Caco-2 (cell line): ENCODE measurements around the gene ATP8A1. TPM values are rescaled to one million over a fixed set of nuclear protein-coding genes. Genes with fewer than 3 reads are reported as not detected.

Experiments used
- BruUV-seq: library from RNA; stranded (reverse); fragments of 400-500 nt; replicated peaks from 2 replicates; lab custom pipeline; 2021; lab: Mats Ljungman, UMichigan
- CTCF ChIA-PET: fragments of 300-600 bp; sonication (Branson Sonifier 250); formaldehyde crosslinking; loops from one replicate; lab custom pipeline; 2022; ENCODE audit warnings: antibody characterized with exemption; lab: Charles Lee
- POLR2A ChIA-PET: fragments of 300-600 bp; sonication (Branson Sonifier 250); formaldehyde crosslinking; loops from one replicate; lab custom pipeline; 2022; ENCODE audit warnings: antibody characterized with exemption; lab: Charles Lee
- DNase-seq, 2 experiments: peaks; one replicate each; pipeline versions ENCODE4 v3.0.0 to v3.0.0-alpha.2; 2020 to 2022
- H3K27me3 ChIP-seq: replicated peaks from 2 replicates; pipeline ENCODE4 v1.6.0; 2011; ENCODE audit warnings: low read length; ENCODE audit not compliant: control insufficient read depth, insufficient read depth
- H3K36me3 ChIP-seq: 2 replicates; pipeline ENCODE4 v1.5.1; 2011; ENCODE audit warnings: low read length; ENCODE audit not compliant: control insufficient read depth, insufficient read depth
- H3K4me1 ChIP-seq: fragments of 250-450 bp; sonication (Bioruptor Pico); 2 replicates; pipeline ENCODE4 v1.5.1; 2020; ENCODE audit warnings: mild to moderate bottlenecking
- H3K4me3 ChIP-seq: 2 replicates; pipeline ENCODE4 v1.5.1; 2011; ENCODE audit warnings: low read depth, mild to moderate bottlenecking, control low read depth, low read length
- H3K9me3 ChIP-seq: fragments of 250-450 bp; sonication (Bioruptor Pico); 2 replicates; pipeline ENCODE4 v1.5.1; 2020; ENCODE audit warnings: mild to moderate bottlenecking, moderate library complexity
- H3K27ac Mint-ChIP-seq: one replicate; pipeline ENCODE4 v1.8.0; 2022; ENCODE audit warnings: mixed read lengths; ENCODE audit not compliant: unreplicated experiment
- H3K27me3 Mint-ChIP-seq: one replicate; pipeline ENCODE4 v1.8.0; 2022; ENCODE audit warnings: mixed read lengths; ENCODE audit not compliant: insufficient read depth, unreplicated experiment
- H3K36me3 Mint-ChIP-seq: one replicate; pipeline ENCODE4 v1.8.0; 2022; ENCODE audit warnings: mild to moderate bottlenecking, mixed read lengths; ENCODE audit not compliant: insufficient read depth, unreplicated experiment
- H3K4me1 Mint-ChIP-seq: one replicate; pipeline ENCODE4 v1.8.0; 2022; ENCODE audit warnings: low read depth, mixed read lengths; ENCODE audit not compliant: unreplicated experiment
- H3K4me3 Mint-ChIP-seq: one replicate; pipeline ENCODE4 v1.8.0; 2022; ENCODE audit warnings: mild to moderate bottlenecking, moderate library complexity, mixed read lengths; ENCODE audit not compliant: unreplicated experiment
- H3K9me3 Mint-ChIP-seq: one replicate; pipeline ENCODE4 v1.8.0; 2022; ENCODE audit warnings: mixed read lengths; ENCODE audit not compliant: unreplicated experiment
- CTCF ChIP-seq, 2 experiments: fragments of 200-600 bp in 1 of 2; IDR thresholded peaks; 1 replicate in 1 of 2; 2 replicates in 1 of 2; pipeline versions ENCODE4 v1.5.1 to v1.8.0; 2011 to 2022; ENCODE audit warnings: antibody characterized with exemption in 1 of 2, control low read depth in 1 of 2, inconsistent platforms in 1 of 2, low read depth in 1 of 2, low read length in 1 of 2, mild to moderate bottlenecking in 1 of 2, moderate library complexity in 1 of 2; ENCODE audit not compliant: insufficient read depth in 1 of 2, severe bottlenecking in 1 of 2, unreplicated experiment in 1 of 2
- intact Hi-C: fragments of 100-400 bp; cut with micrococcal nuclease; formaldehyde crosslinking; loops from one replicate; pipeline ENCODE4 v1.10.0; 2022; ENCODE audit not compliant: unreplicated experiment
- total RNA-seq: library from RNA; stranded (reverse); gene quantifications from 2 replicates; pipeline ENCODE4 v1.2.3, GENCODE V29; 2022

Gene ATP8A1
- total RNA-seq, 1 experiment from 2014 or later: 9.3 TPM

GRCh38 chr4:42649870-42650269 lies 7.0 kb downstream of the ATP8A1 start:
- ChIA-PET CTCF (no interaction called here), POLR2A (no interaction called here)
- no peak for DNase-seq

GRCh38 chr4:42646999-42647541 lies 9.8 kb downstream of the ATP8A1 start:
- no peaks in the 10 kb centered on the region for H3K9me3 ChIP-seq
- H3K4me1 ChIP-seq: peaks cover 15% of the 10 kb centered on the region
- H3K9me3 Mint-ChIP-seq: peaks cover 9% of the 10 kb centered on the region
- ChIA-PET POLR2A (no interaction called here), CTCF (no interaction called here)
- DNase-seq: no peak
- no peaks in the 10 kb centered on the region for H3K27me3 Mint-ChIP-seq
- H3K27me3 ChIP-seq: no peaks in the 10 kb centered on the region
- H3K4me3 ChIP-seq: no peak overlapping the region
- H3K4me1 Mint-ChIP-seq: peaks cover 6% of the 10 kb centered on the region
- H3K27ac Mint-ChIP-seq: no peak overlapping the region
- no peaks in the 10 kb centered on the region for H3K36me3 ChIP-seq
- intact Hi-C loops: no loop called here
- H3K36me3 Mint-ChIP-seq: no peaks in the 10 kb centered on the region
- H3K4me3 Mint-ChIP-seq: no peak overlapping the region
- no peak for TF ChIP-seq CTCF (IDR thresholded peaks at IDR 0.05; ENCODE audit: insufficient read depth in 1 of 2, low read depth in 1 of 2, low read length in 1 of 2, severe bottlenecking in 1 of 2, unreplicated experiment in 1 of 2)
- no TSS peak for BruUV-seq

More at GRCh38 chr4:42649870-42650269, 7.0 kb downstream of the ATP8A1 start:
- no peak overlapping the region for H3K4me3 Mint-ChIP-seq
- BruUV-seq: no TSS peak
- H3K36me3 Mint-ChIP-seq: peaks cover 4% of the 10 kb centered on the region
- peaks cover 13% of the 10 kb centered on the region; the same call in 1 of the 2 replicates for H3K4me1 ChIP-seq
- no peak overlapping the region for H3K4me3 ChIP-seq
- peaks cover 21% of the 10 kb centered on the region for H3K4me1 Mint-ChIP-seq
- no peaks in the 10 kb centered on the region for H3K27me3 ChIP-seq
- intact Hi-C loops: no loop called here
- H3K27me3 Mint-ChIP-seq: no peaks in the 10 kb centered on the region
- no peaks in the 10 kb centered on the region for H3K9me3 ChIP-seq
- peaks cover 24% of the 10 kb centered on the region for H3K9me3 Mint-ChIP-seq
- no peak overlapping the region for H3K27ac Mint-ChIP-seq
- no peaks in the 10 kb centered on the region for H3K36me3 ChIP-seq
- TF ChIP-seq CTCF (IDR thresholded peaks at IDR 0.05; ENCODE audit: insufficient read depth in 1 of 2, low read depth in 1 of 2, low read length in 1 of 2, severe bottlenecking in 1 of 2, unreplicated experiment in 1 of 2): no peak

- no peak for TF ChIP-seq CTCF (IDR thresholded peaks at IDR 0.05; ENCODE audit: insufficient read depth in 1 of 2, low read depth in 1 of 2, low read length in 1 of 2, severe bottlenecking in 1 of 2, unreplicated experiment in 1 of 2)
- no peaks in the 10 kb centered on the region for H3K9me3 ChIP-seq
- H3K27me3 ChIP-seq: no peaks in the 10 kb centered on the region
- no peaks in the 10 kb centered on the region for H3K27me3 Mint-ChIP-seq
- H3K36me3 Mint-ChIP-seq: no peaks in the 10 kb centered on the region
- BruUV-seq: no TSS peak
- intact Hi-C loops: no loop called here
- peaks cover 13% of the 10 kb centered on the region for H3K4me1 Mint-ChIP-seq
- H3K27ac Mint-ChIP-seq: no peak overlapping the region
- no peak for DNase-seq
- H3K36me3 ChIP-seq: no peaks in the 10 kb centered on the region
- no peaks in the 10 kb centered on the region for H3K9me3 Mint-ChIP-seq
- H3K4me3 Mint-ChIP-seq: no peak overlapping the region
- ChIA-PET POLR2A (no interaction called here), CTCF (no interaction called here)
- no peak overlapping the region for H3K4me3 ChIP-seq
- H3K4me1 ChIP-seq: peaks cover 23% of the 10 kb centered on the region
Observed at GRCh38 chr4:42646013-42646784, 10.7 kb downstream of the ATP8A1 start.
